HG02759 (cell line): ENCODE results near the gene CLIC5.
"Not testable (repeated sequence)": the region's sequence is repeated elsewhere in the genome, so short reads cannot be mapped to it uniquely, and the experiment has no call there.

Source experiments
- ATAC-seq: cut with Tn5 transposase; IDR thresholded peaks from one replicate; pipeline ENCODE4 v1.9.1; 2021; ENCODE audit warnings: mild to moderate bottlenecking, moderate library complexity; ENCODE audit not compliant: unreplicated experiment

The CLIC5 gene

DNA sequence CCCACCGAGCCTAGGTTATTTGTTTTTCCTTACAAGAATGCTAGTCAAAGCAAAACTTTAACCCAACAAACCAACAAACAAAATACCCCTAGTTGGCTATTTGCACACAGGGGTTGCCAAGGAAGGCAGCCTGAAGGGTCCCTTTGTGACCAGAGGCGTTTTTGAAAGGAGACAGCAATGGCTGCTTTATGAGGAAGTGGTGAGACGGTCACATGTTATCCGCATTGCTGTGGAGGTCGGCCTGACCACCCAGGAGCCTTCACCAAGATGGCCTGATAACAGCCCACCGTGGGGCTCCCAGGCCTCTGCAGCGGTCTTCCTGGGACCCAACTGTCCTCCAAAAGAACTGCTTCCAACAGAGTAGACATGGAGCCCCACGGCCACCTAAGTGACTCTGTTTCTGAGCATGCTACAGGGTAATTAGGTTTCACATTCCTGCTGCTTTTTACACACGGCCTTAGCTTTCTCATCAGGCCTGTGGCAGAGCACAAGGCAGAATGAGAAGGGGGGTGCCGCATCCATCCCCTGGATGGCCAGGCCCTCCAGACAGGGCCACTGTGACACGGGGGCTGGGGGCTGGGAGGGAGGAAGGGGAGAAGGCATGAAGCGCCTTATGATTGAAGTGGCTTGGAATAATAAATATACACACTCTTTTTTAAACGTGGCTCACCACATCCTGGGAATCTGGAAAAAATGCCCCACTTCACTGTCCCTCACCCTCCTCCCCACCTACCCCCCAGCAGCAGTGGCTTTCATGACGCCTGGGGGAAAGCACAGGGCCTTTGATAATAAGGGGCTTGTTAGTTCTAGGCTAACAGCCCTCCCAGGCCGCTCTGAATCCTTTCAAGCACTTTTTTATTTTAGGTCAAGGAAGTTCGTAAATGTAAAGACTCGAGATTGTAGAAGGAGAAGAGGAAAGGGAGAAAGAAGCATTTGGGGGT, 86.0 kb downstream of the CLIC5 start:
- no peak for ATAC-seq

DNA sequence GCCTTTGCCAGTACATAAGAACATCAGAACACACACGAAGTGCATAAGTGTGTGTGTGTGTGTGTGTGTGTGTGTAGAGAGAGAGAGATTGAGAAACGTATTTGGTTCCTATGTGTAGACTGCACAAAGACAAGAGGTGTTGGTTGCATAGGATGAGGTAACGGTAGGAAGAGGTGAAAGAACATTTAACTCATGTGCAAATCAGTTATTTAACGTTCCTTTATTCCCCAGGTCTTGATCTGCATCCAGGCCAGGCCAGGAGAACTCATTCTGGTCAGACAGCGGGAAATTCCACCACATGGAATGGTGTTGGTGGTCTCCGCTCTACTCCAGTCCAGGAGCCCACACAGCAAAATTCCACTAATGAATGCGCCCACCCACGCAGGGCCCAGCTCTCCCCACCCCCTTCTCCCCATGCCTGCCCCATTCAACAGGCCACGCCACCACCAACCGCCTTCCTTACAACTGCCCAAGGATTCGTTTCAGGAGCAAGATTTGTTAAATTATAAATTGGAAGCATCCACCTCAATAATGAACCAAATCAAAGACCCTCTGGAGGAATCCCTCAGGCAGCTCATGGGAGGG, 86.8 kb downstream of the CLIC5 start:
- no peak for ATAC-seq

DNA sequence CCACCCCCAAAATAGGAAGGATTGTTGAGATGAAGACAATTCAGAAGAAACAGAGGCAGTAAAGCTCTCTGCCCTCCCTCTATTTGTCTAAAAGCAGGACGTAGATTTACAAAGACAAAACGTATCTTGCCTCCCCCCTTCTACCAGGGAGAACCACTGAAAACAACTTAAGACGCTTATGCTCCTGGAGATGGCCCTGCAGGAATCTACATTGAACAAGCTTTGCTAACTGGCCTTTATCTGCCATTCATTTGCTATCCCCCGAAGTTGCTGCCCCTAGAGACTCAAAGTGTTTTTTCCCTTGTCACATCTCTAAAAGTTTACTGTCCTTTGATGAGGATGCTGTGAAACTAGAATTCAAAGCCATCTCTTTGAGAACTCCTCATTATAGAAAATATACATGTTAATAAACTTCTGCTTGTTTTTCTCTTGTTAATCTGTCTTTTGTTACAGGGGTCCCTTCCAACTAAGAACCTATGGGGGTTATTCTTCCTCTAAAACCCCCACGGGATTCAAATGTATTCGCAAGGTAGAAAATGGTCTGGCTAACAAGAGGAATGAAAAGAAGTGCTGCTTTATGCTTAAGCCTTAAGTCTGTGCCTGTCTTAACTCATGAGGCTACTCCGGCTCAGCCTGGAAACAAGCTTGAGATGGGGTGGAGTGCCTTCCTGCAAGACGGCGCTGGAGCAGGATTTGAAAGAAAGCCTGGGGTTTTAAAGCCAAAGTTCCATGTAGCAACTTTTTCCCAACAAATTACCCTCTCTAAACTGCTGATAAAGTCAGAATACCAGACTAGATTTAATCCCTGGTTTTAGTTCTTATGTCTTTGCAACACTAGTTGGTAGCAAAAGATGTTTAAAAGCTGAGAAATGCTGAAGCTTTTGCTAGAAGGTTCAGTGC, 88.0 kb downstream of the CLIC5 start:
- no peak for ATAC-seq

DNA sequence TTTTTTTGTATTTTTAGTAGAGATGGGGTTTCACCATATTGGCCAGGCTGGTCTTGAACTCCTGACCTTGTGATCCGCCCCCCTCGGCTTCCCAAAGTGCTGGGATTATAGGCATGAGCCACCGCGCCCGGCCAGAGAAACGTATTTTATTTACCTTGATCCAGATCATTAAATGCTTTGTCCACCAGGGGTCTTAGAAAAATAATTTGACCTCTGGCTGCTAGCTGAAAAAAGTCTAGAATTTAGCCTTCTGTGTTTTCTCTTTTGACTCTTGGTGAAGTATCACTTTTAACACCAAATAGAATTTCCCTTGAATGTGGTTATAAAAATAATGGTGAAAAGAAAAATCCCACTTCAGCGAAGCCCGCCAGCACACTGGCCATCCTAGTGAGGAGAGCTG, 89.2 kb downstream of the CLIC5 start:
- not testable (repeated sequence) for ATAC-seq

DNA sequence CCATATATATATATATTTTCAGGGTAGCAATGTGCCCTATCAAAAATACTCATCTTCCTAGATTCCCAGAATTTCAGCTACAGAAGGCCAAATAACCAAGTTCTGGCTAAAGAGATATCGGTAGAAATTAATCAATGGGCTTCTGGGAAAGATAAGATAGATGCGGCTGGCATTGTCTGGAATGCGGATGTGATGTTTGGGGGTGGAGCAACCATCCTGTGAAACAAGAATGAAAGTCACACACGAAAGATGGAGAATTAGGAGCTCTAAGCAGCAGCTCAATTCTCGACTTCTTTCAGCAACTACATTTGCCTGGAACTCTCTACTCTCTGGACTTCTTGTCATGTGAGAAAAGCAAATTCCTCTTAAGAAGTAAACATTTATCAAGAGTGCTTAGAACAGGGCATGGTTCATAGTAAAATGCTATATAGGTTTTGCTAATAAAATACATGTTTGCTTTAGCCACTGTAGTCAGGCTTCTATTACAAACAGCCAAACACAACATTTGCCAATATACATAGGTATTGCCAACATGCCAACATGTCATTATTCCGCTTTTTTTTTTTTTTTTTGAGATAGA, 90.8 kb downstream of the CLIC5 start:
- ATAC-seq = no peak

DNA sequence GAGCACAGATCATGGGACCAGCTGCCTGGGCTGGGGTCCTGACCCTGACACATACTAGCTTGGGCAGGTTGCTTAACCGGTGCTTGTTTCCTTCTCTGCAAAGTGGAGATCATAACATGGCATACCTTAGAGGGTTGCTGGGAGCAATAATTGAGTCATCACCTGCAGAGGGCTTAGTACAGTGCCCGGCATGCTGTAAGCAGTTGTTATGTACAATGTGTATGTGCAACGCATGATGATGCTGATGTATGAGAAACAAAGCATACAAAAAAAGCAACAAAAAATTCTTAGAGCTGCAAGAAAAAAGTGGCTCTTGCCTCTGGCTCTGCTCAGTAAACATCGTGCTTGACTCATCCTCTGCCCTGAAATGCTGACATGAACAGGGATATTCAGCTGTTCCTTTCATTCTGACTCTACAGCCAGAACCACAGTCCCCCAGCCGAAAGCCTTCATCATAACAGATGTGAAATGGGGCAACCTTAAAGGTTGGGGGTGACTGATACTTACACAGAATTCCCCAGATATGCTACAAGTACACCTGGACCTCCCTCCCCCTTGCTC, 91.7 kb downstream of the CLIC5 start:
- peak; percentile 65 for ATAC-seq

DNA sequence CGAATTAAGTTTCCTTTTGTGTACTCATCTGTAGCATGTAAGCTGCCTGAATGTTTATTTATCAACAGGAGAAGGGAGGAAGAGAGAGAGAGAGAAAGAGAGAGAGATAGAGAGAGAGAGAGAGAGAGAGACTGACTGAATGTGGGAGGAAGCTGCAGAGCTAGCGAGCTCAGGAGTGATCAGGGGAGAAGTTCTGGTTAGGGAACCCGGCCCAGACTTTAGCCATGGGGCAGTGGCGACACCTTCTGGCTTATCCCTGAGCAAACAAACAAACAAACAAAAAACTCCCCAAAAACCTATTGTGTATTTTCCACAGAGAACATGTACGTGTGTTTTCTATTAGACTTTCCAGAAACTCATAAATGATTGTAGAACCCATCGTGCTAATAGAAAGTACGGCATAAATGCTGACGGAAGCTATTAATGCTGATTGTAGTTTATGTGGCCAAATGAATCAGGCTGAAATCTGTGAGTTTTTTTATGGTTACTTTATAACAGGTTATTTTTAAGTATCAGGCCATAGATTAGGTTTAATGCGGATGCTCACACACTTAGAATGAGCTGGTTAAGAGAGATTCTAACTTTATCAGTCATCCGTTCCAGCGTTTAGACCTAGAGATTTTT, 92.8 kb downstream of the CLIC5 start:
- no peak for ATAC-seq

DNA sequence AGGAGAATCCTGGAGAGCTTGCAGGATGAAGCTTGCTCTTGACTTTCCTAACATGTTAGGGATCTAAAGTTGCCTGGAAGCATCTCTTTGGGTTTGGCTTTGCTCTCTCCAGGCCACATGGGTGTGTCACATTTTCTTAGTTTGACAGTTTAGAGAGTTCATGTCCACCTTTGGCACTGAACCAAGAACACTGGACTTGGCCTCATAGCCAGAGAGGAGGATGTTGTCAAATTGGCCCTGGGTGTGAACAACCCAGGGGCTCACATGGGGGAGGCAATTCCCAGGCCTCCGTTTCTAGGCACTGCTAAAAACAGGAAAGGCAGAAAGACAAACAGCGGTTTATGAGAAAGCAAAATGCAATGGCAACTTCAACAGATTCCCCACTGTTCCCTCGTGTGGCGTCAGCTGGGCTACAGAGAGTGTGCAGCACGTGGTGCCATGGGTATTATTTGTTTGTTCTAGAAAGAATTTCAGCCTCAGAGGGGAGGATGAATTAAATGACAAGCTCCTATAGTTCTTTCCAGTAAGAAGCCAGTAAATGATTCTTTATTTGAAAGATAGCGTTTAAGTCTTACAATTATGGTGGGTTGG, 93.9 kb downstream of the CLIC5 start:
- ATAC-seq = no peak

DNA sequence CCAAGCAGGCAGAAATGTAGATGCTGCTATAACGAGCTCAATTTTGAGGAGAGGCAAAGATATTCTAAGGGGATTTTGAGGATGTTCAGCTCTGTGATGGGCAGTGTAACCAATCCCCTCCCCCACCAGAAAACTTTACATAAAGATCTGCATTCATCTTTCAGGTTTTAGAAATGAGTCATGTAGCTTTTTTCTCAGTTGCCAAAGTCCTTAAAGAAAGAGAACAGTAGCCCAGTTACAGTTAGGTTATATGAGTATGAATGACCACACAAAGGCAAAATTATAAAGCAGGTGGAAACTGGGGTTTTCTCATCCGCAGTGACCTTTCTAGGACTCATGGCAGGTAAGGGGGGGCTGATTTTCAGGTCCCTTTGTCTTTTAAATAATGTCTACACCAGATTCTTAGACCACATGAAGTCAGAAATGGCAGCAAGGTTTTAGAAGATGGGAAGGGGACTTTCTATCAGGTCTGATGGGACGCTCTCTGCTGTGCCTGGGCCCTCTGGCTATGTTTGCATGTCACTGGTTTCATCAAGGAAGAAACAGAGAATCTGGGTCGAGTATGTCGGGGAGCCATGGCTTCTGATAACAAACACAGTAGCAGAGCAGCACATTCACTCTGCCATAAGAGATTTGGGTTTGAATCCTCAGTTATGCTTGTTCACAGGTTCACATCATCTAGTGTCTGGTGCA, 94.7 kb downstream of the CLIC5 start:
- ATAC-seq = peak; percentile 64

DNA sequence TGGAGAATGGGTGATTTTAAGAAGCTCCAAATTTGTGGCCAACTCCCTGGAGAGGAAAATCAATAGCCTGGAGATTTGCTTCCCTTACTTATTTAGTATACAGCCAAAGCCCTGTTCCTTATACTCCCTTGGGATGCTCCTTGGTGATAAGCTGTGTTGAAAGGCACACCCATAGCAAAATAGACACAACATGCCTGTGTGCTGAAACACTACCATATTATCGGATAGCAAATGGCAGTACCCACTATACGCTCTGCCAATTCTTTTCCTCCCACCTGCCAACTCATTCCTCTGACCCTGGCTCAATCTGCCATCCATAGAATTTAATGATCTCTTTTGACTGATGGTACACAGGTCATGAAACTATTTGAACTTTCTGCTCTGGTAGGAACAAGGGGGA, 98.2 kb downstream of the CLIC5 start:
- ATAC-seq = no peak

DNA sequence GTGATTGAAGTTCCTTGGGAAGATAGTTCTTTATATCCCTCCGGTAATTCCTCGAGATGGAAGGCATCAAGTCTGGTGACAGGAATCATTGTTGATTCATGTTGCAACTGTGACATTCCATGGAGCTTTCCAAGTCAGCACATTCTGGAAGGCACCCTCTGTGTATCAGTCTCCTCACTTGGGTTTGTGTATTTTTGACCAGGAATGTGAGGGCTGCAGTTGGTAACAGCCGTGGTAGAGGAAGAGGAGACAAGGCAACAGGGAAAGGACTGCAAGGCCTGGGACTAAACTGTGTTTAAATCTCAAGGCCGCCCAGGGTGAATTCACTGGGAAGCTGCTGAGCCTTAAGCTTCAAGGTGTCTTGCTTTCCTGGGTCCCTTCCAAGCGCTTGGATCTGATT, 99.0 kb downstream of the CLIC5 start:
- no peak for ATAC-seq

DNA sequence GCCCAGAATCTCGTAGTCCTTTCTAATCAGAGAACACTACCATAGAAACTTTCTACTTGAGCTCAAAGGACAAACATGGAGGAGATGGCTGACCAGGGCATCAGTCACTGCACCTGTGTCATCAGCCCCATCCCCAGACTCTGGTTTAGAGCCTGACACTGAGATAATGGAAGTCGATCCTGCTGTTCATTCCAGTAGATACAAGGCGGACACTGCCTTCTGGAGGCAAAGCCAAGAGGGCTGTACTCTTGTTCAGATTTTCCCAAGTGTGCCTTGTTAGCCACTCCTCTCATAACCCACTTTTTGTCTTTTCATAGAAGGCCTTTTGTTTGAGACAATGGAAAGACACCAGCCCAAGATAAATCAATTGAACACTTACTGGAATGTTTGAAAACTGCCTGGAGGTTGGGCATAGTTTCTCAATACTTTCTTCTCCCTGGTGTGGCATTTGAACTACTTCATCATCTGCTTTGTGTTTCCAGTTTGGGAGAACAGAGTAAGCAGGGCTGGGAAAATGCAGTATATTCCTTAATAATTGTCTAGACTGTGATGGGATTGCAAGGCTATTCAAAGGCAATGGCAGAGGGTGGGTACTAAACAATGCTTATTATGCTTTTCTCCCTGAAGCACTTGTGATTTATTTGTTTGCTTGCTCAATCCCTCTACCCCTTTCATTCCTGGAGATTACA, 99.7 kb downstream of the CLIC5 start:
- ATAC-seq = no peak

DNA sequence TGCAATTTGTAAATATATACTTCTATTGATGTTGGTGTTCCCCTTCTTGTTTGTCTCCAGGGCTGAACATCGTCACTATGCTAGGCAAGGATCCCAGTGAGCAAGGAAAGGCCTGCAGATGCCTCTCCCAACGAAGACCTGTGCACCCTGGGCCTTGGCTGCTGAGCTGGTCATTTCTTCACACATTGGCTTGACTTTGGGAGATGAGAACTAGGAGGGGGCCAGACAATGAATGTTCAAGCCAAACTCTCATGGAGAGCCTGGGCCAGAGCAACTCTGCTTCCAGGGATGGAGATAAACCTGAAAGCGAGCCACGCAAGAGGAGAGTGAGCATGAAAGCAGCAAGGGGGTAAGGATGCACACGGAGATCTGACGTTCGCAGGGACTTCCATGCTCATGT, 104.0 kb downstream of the CLIC5 start:
- ATAC-seq = no peak

DNA sequence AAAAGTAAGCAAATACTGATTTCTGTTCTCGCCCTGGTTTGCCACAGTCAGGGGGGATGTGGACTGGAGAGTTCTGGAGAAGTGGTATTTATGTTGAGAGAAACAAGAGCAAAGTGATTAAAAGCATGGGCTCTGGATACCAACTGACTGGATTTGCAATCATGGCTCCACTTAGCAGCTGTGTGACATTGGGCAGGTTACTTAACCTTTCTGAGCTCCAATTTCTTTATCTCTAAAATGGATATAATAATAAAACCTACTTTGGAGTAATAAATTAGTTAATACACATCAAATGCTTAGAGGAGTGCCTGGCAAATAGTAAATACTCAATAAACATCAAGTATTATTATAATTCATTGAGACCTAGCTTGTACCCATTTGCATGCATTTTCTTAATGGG, 111.7 kb downstream of the CLIC5 start:
- ATAC-seq = no peak

DNA sequence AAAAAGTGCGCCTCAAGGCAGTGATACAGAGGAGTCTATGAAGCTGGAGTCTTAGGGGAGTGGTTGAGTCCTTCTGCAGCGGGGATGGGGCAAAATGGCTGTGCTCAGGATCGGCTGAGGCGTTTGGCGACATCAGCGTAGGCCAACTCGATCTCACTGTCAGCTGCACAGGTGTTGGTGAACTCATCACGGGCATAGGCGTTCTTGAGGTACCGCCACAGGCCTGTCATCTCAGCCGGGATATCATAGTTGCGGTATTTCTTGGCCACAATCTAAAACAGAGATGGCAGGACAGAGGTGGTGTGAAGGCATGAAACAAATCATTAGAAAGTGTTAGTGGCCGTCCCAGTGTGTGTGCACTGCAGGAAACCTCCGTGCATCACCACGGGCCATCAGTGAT, 112.7 kb downstream of the CLIC5 start:
- no peak for ATAC-seq

DNA sequence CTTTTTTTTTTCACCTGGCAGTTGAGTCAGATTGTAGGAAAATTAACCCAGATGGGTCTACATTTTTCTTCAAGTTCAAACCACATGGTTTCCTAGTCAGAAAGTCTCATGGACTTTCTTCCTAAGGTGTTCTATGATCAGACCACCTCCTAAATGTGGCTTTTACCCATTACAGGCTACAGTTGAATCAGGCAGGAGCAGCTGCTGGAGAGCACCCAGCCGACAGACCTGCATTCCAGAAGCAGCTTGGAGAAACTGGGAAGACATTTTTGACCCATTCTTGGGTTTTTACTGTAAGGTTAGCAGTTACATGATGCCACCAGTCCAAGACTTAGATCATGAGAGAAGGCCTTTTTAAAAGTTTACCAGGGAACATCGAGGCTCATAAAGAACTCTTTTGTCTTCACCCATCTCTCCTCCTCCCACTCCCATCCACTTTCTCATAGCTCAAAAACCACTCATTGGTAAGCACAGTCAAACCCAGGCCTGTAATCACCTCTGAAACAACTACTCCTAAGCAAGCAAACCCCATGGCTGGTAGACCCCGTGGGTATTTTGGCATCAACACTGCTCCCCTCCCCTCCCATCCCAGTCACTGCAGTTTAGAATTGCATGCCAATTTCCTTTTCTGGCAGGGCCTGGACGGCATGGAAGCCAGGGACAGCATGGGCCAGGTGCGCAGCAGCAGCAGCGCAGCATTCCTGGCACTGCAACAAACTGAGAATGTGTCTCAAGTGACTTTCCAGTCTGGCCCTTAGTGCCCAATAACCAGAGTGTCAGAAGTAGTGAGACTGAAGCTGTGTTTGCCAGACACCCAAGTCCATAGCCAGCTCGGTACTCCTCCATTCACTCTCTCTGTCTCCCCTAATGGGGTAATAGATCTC, 113.7 kb downstream of the CLIC5 start:
- no peak for ATAC-seq

DNA sequence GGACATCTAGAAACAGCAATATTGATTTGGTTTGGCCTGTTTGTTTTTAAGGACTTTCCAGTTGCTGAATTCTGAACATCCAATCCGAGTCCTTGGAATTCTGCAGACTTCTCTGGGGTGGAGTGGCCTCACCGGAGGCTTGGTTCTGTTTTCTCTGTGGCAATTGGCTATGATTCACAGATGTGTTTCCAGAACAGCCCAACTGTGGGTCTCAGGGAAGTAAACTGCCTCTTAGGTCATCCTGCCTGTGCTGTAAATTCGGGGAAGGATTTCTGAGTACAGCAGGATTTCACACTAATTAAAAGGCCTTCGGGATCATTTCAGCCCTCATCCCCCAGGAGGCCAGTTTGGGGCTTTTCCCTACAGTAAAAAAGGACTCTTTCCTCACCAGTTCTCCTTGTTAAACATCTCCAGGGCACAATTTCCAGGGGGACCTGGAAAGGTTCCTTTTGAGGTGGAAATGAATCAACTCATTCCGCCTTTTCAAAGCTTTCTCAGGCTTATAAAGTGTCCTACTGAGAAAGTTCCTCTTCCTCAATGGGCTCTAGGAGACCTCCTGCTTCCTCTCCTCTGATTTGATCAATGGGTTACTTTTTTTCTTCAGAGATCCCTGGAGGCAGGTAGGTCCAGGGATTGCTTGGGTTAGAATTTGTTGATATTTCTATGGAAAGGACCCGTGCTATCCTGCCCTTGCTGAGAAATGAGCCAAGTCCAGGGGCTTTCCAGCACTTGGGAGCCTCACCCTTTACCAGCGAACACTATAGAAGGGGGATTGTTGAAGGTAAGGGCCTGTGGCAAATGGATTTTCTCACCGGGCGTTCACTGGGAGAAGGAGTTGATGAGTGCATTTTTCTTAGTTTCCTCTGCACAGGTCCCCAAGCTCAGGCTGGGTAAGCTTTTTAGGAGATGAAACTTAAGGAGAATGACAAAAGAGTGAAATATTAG, 114.6 kb downstream of the CLIC5 start:
- no peak for ATAC-seq
